Mammary epithelial cell (primary cell): ENCODE data around the gene SERPINI1.

Source experiments
- EZH2 ChIP-seq: IDR thresholded peaks from 2 replicates; pipeline ENCODE4 v1.6.1; 2012; ENCODE audit warnings: low read length, inconsistent platforms, borderline replicate concordance
- TF ChIP-seq, protein P1 (sequence below), 2 donors: IDR thresholded peaks in 1 of 2; conservative IDR thresholded peaks in 1 of 2; 2 replicates each; pipeline ENCODE4 v1.5.1; 2011 to 2012; ENCODE audit warnings: inconsistent platforms in 2 of 2, low read length in 2 of 2, mild to moderate bottlenecking in 2 of 2, control low read depth in 1 of 2, low read depth in 1 of 2; ENCODE audit not compliant: insufficient read depth in 1 of 2; ENCODE audit errors: extremely low read depth in 1 of 2

DNA sequence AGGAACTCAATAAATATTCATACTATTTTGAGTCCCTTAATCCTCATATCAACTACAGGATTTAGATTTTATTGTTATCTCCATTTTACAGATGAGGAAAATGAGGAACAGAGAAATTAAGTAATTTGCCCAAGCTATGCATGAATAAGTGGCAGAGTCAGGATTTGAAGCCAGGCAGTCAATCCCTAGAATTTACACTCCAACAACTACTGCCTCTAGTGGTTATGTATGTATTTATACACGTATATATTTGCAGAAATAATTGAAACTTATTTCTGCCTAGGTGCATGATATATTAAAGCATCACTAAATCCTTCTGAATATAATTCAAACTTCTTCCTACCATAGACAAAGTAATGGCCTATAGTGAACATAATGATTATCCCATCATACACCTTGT, 137.4 kb downstream of the SERPINI1 start:
- TF ChIP-seq, protein P1, sequence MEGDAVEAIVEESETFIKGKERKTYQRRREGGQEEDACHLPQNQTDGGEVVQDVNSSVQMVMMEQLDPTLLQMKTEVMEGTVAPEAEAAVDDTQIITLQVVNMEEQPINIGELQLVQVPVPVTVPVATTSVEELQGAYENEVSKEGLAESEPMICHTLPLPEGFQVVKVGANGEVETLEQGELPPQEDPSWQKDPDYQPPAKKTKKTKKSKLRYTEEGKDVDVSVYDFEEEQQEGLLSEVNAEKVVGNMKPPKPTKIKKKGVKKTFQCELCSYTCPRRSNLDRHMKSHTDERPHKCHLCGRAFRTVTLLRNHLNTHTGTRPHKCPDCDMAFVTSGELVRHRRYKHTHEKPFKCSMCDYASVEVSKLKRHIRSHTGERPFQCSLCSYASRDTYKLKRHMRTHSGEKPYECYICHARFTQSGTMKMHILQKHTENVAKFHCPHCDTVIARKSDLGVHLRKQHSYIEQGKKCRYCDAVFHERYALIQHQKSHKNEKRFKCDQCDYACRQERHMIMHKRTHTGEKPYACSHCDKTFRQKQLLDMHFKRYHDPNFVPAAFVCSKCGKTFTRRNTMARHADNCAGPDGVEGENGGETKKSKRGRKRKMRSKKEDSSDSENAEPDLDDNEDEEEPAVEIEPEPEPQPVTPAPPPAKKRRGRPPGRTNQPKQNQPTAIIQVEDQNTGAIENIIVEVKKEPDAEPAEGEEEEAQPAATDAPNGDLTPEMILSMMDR (conservative IDR thresholded peaks at IDR 0.05 in 1 of 2, IDR thresholded peaks at IDR 0.05 in 1 of 2; ENCODE audit: extremely low read depth in 1 of 2, insufficient read depth in 1 of 2, low read depth in 1 of 2, low read length in 2 of 2) = peak; percentile 24 to 29
- no peak for TF ChIP-seq EZH2
